HG03457 (cell line): Measurements from ENCODE around the gene RCOR1.
"Not testable (repeated sequence)": the region's sequence is repeated elsewhere in the genome, so short reads cannot be mapped to it uniquely, and the experiment has no call there.

Source experiments
- ATAC-seq: cut with Tn5 transposase; IDR thresholded peaks from one replicate; pipeline ENCODE4 v1.9.1; 2021; ENCODE audit warnings: moderate number of reproducible peaks; ENCODE audit not compliant: unreplicated experiment

Gene RCOR1

DNA sequence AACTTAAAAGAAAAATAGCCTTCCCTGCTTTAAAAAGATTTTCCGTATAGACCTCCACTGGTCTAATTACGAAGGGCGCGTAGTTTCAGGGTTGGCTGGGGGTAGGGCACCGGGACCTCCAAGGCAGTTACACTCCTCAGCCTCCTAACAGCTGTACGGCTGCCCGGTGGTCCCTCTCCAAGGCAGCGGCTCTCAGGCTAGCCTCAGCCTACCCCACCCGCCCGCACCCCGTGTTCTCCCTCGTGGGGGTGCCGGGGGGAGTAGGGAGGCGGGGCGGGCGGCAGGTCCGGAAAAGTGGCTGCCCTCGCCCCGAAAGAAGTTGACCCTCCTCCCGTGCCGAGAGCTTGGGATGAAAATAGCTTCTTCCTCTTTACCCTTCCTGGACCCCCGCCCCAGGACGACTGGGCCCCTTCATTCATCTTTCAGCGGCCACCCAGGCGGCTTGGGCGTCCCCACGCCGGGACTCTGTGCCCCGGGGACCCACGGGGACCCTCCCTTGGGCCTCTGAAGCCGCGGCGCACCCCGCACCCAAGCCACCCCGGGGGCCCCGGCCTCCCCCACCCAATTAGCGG, 991 bp upstream of the RCOR1 start:
- ATAC-seq: no peak

DNA sequence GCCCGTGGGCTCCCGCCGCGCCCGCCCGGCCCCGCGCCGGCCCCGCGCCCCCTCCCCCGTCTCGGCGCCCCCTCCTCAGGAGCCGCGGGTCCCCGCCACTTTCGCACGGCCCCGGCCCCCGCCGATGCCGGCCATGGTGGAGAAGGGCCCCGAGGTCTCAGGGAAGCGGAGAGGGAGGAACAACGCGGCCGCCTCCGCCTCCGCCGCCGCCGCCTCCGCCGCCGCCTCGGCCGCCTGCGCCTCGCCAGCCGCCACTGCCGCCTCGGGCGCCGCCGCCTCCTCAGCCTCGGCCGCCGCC, 263 bp downstream of the RCOR1 start:
- ATAC-seq: no peak

DNA sequence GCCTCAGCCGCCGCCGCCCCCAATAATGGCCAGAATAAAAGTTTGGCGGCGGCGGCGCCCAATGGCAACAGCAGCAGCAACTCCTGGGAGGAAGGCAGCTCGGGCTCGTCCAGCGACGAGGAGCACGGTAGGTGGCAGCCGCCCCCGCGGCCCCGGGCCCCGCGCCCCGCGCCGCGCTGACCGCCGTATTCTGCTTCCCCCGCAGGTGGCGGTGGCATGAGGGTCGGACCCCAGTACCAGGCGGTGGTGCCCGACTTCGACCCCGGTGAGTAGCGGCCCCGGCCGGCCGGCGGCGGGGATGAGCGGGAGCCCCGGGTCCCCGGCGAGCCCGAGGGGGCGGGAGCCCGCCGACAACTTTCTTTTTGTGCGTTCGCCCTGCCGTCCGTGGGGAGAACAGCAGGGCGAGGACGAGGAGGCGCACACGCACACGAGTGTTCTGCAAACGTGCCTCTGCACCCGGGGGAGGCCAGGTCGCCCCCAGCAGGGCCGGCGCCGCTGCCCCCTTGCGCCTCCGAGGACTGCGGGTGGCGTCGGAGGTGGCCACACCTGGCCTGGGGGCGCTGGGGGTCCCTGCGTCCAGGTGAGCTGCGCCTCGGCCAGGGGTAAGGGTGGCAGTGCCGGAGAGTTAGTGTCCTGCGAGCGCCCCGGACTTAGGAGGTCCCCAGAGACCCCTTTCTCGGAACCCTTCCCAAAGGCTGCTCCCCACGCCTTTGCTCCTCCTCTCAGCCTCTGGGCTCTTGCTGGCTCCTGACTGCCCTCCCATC, 794 bp downstream of the RCOR1 start:
- ATAC-seq: no peak

DNA sequence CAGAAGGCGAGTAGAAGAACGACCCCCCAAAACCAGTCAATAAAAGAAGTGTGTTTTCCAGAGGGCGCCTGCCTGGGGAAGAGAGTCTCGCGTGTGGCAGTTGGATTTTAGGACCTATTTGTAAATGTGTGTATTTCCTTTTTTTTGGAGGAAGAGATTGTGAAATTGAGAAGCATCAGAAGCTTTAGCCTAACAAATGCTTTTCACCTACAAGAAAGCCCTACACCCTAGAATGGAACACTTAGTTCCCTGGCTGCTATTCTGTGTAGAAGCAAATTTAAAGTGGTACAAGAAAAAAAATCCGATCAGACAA, 1.3 kb downstream of the RCOR1 start:
- no peak for ATAC-seq

DNA sequence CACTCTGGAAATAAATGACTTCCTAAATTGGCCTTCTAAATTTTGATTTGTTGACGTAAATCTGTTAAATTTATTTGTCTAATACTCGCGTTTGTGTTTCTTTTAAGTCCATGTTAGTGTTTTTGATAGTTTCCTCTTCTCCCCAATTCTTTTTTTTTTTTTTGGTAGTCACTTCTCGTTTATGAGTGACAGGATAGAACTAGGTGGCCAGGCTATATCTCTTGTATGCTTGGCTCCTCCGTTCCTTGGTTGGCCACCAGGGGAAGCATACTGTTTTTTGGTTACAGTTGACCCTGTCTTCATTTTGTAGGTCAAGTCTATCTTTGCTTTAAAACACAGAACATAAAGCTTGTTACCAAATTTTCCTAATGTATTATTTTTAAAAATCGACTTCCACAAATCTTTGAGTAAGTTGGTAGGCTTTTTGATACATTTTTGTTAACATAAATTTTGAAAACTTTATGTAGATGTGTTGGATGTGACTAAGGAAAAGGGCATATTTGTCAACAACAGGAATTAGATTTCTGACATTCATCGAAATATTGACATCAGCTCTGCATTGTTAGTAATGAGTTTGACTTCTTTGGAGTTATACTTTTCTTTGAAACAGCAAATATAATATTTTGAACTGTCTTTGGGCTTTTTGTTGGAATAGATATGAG, 2.2 kb downstream of the RCOR1 start:
- ATAC-seq: no peak

DNA sequence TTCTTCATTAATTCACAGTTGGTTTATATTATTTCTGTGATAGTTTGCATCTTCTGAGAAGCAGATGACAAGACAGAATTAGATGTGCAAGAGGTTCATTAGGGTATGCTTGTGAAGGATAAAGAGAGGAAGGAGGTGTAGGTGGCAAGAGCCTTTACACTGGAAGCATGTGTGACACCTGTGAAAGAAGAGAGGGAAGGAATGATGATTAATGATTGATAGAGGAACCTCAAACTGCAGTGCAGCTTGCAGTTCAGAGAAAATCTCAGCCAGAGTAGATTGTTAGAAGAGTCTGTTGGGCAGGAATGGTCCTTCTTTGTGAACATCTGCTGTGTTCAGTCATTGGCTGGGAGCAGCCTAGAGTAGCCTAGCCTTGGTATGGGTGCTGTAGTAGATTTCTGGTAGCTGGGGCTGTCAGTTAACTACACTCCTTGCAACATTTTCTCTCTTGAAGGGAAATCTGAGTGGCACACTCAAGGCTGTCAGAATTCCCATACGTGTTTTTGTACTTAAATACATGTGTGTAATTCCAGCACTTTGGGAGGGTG, 9.0 kb downstream of the RCOR1 start:
- no peak for ATAC-seq

DNA sequence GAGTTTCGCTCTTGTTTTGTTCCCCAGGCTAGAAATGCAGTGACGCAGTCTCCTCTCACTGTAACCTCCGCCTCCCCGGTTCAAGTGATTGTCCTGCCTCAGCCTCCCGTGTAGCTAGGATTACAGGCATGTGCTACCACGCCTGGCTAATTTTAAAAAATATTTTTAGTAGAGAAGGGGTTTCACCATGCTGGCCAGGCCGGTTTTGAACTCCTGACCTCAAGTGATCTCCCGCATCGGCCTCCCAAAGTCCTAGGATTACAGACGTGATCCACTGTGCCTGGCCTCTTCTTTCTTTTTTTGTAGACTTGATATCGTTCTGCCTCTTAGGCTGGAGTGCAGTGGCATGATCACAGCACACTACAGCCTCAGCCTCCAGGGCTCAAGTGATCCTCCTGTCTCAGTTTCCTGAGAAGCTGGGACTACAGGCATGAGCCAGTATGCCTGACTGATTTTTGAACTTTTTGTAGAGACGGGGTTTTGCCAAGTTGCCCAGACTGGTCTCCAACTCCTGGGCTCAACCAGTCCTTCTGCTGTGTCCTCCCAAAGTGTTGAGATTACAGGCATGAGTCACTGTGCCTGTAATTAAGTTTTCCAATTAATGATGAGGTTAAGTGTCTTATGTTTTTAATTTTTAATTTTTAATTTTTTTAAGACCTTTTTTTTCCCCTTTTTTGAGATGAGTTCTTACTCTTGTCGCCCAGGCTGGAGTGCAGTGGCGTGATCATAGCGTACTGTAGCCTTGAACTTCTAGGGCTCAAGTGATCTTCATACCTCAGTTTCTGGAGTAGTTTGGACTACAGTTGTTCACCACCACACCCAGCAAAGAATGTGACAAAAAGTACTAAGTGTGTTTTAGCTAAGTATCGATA, 10.2 kb downstream of the RCOR1 start:
- no peak for ATAC-seq

DNA sequence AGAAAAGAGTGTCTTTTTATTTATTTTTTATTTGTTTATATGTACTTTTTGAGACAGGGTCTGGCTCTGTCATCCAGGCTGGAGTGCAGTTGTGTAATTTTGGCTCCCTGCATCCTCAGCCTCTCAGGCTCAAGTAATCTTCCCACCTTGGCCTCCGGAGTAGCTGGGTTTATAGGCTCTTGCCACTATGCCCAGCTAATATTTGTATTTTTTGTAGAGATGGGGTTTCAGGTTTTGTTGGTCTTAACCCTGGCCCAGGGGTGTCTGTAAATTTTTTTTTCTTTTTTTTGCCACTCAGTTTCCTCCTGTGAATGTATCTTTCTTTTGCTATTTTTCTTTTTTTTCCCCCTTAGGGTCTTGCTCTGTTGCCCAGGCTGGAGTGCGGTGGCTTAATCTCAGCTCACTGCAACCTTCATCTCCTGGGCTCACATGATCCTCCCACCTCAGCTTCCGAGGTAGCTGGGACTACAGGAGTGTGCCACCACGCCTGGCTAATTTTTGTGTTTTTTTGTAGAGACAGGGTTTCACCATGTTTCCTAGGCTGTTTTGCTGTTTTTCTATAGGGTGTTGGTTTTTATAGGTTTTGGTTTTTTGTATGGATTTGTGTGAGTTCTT, 11.0 kb downstream of the RCOR1 start:
- no peak for ATAC-seq

DNA sequence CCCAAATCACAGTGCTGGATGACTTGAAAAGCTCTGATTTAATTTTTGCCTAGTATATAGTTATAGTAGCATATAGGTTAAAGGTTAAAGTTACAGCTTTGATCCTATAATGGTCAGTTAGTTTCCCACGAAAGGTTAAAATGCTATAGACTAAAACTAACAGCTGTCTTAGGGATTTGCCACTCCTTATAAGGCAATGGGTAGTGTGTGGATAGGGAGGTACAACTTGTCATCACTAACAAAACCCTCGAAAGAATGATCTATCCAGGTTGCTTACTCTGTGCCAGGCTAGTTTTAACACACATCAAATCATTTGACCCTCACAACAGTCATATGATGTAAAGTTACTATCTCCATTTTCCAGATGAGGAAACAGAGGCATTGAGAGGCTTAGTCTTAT, 11.7 kb downstream of the RCOR1 start:
- no peak for ATAC-seq

DNA sequence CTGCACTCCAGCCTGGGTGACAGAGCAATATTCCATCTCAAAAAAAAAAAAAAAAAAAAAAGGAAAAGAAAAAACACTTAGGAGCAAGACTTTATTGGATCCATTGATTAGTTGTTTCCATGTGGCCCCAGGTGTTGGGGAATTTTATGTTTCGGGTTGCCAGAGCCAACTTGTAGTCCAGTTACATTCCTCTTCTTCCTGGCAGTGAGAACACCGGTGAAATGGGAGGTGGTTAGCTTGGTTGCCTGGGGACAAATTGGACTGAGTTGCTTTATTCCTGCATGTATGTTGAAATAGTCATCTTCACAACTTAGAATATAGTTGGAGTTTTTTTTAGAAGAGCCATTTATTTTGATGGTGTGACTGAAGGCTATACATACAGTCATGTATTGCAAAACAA, 12.6 kb downstream of the RCOR1 start:
- no peak for ATAC-seq

DNA sequence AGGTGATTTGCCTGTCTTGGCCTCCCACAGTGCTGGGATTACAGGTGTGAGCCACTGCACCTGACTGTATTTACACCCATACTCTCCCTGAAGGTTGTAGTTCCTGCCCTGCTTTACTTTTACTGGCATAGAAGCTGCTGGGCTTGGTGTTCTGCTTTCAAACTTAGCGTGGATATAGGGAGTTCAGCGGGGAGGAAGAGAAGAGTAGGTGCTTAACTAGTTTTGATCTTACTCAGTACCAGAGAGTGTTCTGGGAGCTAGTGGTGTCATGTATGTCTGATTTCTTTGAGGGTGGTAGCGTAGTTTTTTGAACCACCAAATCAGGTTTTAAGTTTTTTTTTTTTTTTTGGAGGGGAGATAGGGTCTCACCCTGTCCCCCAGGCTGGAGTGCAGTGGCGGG, 13.8 kb downstream of the RCOR1 start:
- no peak for ATAC-seq

DNA sequence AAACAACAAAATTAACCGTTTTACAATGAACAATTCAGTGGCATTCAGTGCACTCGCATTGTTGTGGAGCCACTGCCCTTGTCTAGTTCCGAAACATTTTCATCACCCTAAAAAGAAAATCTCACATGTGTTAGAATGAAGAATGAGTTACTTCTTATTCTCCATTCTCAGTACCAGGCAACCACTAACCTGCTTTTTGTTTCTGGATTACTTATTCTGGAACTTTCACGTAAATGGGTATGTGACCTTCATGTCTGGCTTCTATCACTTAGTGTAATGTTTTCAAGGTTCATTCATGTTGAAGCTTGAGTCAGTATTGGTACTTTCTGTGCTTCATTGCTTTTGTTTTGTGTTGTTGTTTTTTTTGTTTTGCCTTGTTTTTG, 15.6 kb downstream of the RCOR1 start:
- ATAC-seq: no peak

DNA sequence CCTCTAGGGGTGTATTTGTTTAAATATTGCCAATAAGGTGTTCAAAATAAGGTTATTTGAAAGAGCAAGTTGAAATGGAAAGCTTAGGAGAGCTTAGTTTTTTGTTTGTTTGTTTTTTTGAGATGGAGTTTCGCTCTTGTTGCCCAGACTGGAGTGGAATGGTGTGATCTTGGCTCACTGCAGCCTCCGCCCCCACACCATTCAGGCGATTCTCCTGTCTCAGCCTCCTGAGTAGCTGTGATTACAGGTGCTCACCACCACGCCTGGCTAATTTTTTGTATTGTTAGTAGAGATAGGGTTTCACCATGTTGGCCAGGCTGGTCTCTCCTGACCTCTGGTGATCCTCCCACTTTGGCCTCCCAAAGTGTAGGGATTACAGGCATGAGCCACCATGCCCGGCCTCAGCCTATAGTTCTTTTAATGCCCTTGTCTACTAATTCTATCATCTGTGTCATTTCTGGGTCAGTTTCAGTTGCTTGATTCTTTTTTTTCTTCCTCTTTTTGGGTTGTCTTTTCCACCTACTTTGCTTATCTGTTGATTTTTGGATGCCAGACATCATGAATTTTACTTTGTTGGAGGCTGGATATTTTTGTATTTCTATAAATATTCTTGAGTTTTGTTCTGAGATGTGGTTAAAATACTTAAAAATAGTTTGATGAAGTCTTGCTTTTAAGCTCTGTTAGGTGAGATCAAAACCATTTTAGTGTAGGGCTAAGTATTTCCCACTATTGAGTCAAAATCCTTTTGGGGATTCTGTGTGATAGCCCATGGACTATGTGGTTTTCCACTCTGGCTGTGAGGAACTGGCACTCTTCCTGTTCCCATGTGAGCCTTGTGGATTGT, 18.7 kb downstream of the RCOR1 start:
- ATAC-seq: no peak

DNA sequence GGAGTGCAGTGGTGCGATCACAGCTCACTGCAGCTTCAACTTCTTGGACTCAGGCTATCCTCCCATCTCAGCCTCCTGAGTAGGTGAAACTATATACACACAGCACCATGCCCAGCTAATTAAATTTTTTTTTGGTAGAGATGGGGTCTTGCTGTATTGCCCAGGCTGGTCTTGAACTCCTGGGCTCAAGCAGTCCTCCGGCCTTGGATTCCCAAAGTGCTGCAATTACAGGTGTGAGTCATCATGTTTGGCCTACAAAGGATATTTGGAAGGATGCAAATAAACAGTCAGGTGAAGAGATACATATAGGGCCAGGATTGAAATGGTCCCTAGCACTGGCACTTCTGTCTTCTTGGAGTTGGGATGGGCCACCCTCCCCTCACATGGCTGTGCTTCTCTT, 23.9 kb downstream of the RCOR1 start:
- ATAC-seq: no peak

DNA sequence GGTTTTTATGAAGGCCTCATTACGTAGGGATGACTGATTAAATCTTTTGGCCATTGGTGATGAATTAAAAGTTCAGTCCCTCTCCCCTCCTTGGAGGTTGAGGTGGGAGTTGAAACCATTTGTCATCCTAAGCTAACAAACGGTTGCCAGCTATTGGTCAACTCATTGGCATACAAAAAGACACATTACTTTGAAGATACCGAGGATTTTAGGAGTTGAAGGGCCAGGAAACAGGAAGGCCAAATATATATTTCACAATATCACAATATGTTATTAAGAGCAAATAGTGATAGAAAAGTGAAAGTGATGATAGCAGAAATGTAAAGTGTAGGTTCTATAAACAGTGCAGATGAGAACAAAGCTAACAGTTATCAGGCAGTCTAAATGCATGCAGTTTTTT, 24.4 kb downstream of the RCOR1 start:
- no peak for ATAC-seq

DNA sequence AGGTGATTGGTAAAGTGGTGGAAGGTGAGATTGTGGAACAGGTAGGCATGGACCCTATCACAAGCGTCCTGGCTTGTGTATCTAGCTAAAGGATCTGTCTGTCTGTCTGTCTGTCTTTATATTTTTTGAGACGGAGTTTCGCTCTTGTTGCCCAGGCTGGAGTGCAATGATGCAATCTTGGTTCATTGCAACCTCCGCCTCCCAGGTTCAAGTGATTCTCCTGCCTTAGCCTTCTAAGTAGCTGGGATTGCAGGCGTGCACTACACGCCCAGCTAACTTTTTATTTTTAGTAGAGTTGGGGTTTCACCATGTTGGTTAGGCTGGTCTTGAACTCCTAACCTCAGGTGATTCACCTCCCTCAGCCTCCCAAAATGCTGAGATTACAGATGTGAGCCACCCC, 26.6 kb downstream of the RCOR1 start:
- not testable (repeated sequence) for ATAC-seq

DNA sequence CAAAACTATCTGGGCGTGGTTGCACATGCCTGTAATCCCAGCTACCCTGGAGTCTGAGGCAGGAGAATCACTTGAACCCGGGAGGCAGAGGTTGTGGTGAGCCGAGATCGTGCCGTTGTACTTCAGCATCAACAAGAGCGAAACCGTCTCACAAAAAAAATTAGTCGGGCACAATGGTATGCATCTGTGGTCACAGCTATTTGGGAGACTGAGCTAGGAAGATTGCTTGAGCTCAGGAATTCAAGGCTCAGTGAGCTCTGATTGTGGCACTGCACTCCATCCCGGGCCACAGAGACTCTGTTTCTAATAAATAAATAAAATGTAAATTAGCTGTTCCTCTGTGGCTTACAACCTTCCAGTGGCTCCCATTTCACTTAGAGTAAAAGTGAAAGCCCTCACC, 28.0 kb downstream of the RCOR1 start:
- no peak for ATAC-seq

DNA sequence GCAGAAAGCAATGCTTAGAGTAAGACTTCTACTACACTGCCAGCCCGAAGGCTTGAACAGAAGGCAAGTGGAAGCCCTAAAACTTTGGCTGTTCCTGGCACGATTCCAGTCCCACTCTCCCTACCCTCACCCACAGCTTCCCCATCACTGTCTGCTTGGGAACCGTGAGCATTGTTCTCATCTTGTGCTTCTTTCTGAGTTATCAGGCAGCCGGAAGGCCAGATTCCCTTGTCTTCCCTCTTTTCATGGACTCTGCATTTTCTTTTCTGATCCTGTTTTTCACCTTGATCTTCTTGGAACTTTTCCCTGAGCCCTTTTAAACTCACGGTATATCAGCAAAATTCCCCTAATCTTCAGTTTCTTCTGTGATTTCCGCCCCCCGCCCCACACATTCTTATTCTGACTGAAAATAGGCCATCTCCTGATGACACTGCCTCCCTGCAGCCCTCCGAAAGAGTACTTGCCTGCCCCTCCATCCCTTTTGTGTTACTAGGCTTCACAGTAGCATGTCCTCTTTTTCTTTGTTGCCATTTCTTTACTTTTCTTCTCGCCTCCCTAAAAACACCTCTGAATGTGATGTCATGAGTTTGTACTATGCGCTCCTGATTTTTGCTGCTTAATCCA, 29.9 kb downstream of the RCOR1 start:
- ATAC-seq: no peak

DNA sequence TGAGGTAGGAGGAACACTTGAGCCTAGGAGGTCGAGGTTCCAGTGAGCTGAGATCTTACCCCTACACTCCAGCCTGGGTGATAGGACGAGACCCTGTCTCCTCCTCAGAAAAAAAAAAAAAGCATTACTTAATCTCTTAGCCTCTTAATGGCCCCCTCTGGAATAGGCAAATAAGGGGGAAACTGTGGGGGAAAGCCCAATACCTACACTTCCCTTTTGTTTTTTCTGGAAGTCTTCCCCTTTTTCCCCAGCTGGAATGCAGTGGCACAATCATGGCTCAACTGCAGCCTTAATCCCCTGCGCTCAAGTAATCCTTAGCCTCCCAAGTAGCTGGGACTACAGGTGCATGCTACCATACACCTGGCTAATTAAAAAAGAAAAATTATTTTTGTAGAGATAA, 32.2 kb downstream of the RCOR1 start:
- no peak for ATAC-seq
